B cell (primary cell): ENCODE measurements around the gene LCN15. TPM values are rescaled to one million over a fixed set of nuclear protein-coding genes. Genes with fewer than 3 reads are reported as not detected.

Experiments used
- ATAC-seq: fragments of 200-7000 bp; cut with Tn5 transposase; one replicate; pipeline ENCODE4 v1.10.0; 2021; ENCODE audit warnings: low read depth, mild to moderate bottlenecking, moderate number of reproducible peaks, moderate library complexity
- CTCF ChIA-PET: fragments of 350-600 bp; sonication (Branson Sonifier 250); formaldehyde crosslinking; loops from one replicate; lab custom pipeline; 2021; ENCODE audit warnings: antibody characterized with exemption, inconsistent platforms; lab: Charles Lee
- POLR2A ChIA-PET: fragments of 350-600 bp; sonication (Branson Sonifier 250); formaldehyde crosslinking; loops from one replicate; lab custom pipeline; 2021; ENCODE audit warnings: antibody characterized with exemption; lab: Charles Lee
- DNase-seq: peaks from one replicate; pipeline ENCODE4 v3.0.0; 2013
- H2AFZ ChIP-seq: 2 replicates; pipeline ENCODE4 v1.6.1; 2012; ENCODE audit warnings: mild to moderate bottlenecking, low read depth, low read length; ENCODE audit not compliant: insufficient read depth, poor library complexity, severe bottlenecking
- H3K27ac ChIP-seq, 2 donors: 1 replicate in 1 of 2; 2 replicates in 1 of 2; pipeline ENCODE4 v1.5.1; 2012 to 2013; ENCODE audit warnings: low read length in 2 of 2, mild to moderate bottlenecking in 2 of 2, moderate library complexity in 1 of 2
- H3K27me3 ChIP-seq, 4 experiments: fragments of 200-600 bp in 1 of 4; sonication (generic) in 1 of 4; replicated peaks in 1 of 4; 1 replicate in 2 of 4; 2 replicates in 2 of 4; pipeline versions ENCODE4 v1.6.1 to v1.7.0; 2013 to 2016; ENCODE audit warnings: low read length in 3 of 4, mild to moderate bottlenecking in 2 of 4, mixed read lengths in 1 of 4, moderate library complexity in 1 of 4; ENCODE audit not compliant: insufficient read depth in 4 of 4, control insufficient read depth in 3 of 4; ENCODE audit errors: control extremely low read depth in 1 of 4
- H3K36me3 ChIP-seq, 2 experiments: replicated peaks in 1 of 2; 1 replicate in 1 of 2; 2 replicates in 1 of 2; pipeline versions ENCODE4 v1.6.1 to v1.7.1; 2013; ENCODE audit warnings: low read length in 1 of 2; ENCODE audit not compliant: insufficient read depth in 2 of 2, control insufficient read depth in 1 of 2; ENCODE audit errors: control extremely low read depth in 1 of 2, extremely low read depth in 1 of 2
- H3K4me1 ChIP-seq, 2 donors: fragments of 200-600 bp in 1 of 2; sonication (generic) in 1 of 2; 1 replicate in 1 of 2; 2 replicates in 1 of 2; pipeline versions ENCODE4 v1.5.1 to v1.6.1; 2013 to 2017; ENCODE audit warnings: low read length in 2 of 2; ENCODE audit not compliant: control insufficient read depth in 2 of 2, insufficient read depth in 2 of 2
- H3K4me2 ChIP-seq: replicated peaks from 2 replicates; pipeline ENCODE3; 2012; ENCODE audit warnings: mild to moderate bottlenecking, low read depth, low read length; ENCODE audit not compliant: poor library complexity, severe bottlenecking
- H3K4me3 ChIP-seq, 5 experiments: fragments of 200-600 bp in 1 of 5; sonication (generic) in 1 of 5; 1 replicate in 3 of 5; 2 replicates in 2 of 5; pipeline versions ENCODE4 v1.5.1 to v1.7.0; 2011 to 2016; ENCODE audit warnings: low read length in 4 of 5, mild to moderate bottlenecking in 4 of 5, low read depth in 2 of 5, control low read depth in 1 of 5, moderate library complexity in 1 of 5; ENCODE audit not compliant: insufficient read depth in 1 of 5; ENCODE audit errors: control extremely low read depth in 1 of 5, extremely low read depth in 1 of 5
- H3K79me2 ChIP-seq: fragments of 200-600 bp; sonication (generic); one replicate; pipeline ENCODE4 v1.6.0; 2016; ENCODE audit warnings: low read length; ENCODE audit not compliant: control insufficient read depth, insufficient read depth
- H3K9ac ChIP-seq: fragments of 200-600 bp; sonication (generic); 2 replicates; pipeline ENCODE4 v1.6.1; 2017; ENCODE audit warnings: mild to moderate bottlenecking, low read length, moderate library complexity
- H3K9me3 ChIP-seq, 3 donors: one replicate each; pipeline versions ENCODE4 v1.6.1 to v1.7.1; 2013; ENCODE audit warnings: low read length in 2 of 3; ENCODE audit not compliant: control insufficient read depth in 2 of 3, insufficient read depth in 1 of 3; ENCODE audit errors: control extremely low read depth in 1 of 3
- H4K20me1 ChIP-seq: 2 replicates; pipeline ENCODE4 v1.6.0; 2012; ENCODE audit warnings: mild to moderate bottlenecking, low read length; ENCODE audit not compliant: insufficient read depth, control insufficient read depth, poor library complexity, severe bottlenecking
- H3K27ac Mint-ChIP-seq: one replicate; pipeline ENCODE4 v1.8.0; 2021; ENCODE audit warnings: mixed read lengths
- H3K27me3 Mint-ChIP-seq: one replicate; pipeline ENCODE4 v1.8.0; 2021; ENCODE audit warnings: mixed read lengths
- H3K4me1 Mint-ChIP-seq: one replicate; pipeline ENCODE4 v1.8.0; 2021; ENCODE audit warnings: mixed read lengths
- H3K4me3 Mint-ChIP-seq: one replicate; pipeline ENCODE4 v1.8.0; 2021; ENCODE audit warnings: mixed read lengths
- H3K9me3 Mint-ChIP-seq: one replicate; pipeline ENCODE4 v1.8.0; 2022; ENCODE audit warnings: mixed read lengths; ENCODE audit not compliant: insufficient read depth
- CTCF ChIP-seq: fragments of 200-600 bp; IDR thresholded peaks from one replicate; pipeline ENCODE4 v1.8.0; 2022; ENCODE audit warnings: antibody characterized with exemption, mild to moderate bottlenecking
- EZH2 ChIP-seq: IDR thresholded peaks from 2 replicates; pipeline ENCODE4 v1.6.1; 2012; ENCODE audit warnings: borderline replicate concordance, low read depth, mild to moderate bottlenecking, moderate library complexity, low read length; ENCODE audit not compliant: insufficient read depth, poor library complexity, severe bottlenecking
- whole genome bisulfite sequencing: methylation state at CpG from one replicate; pipeline ENCODE4 v1.1.5; 2013; ENCODE audit warnings: missing lambda C conversion rate; ENCODE audit not compliant: insufficient coverage; 5-methylcytosine and 5-hydroxymethylcytosine counted together
- intact Hi-C: fragments of 100-400 bp; cut with micrococcal nuclease; formaldehyde crosslinking; loops from one replicate; pipeline ENCODE4 v1.10.0; 2022
- polyA plus RNA-seq: library from polyadenylated mRNA; depleted of rRNA; stranded (reverse); fragments of >200 nt; gene quantifications from 2 replicates; pipeline ENCODE4 v1.2.3, GENCODE V29; 2012
- total RNA-seq, 2 donors: library from RNA; stranded (reverse); fragments of 120-200 nt in 1 of 2; gene quantifications; 1 replicate in 1 of 2; 2 replicates in 1 of 2; pipeline versions ENCODE4 v1.2.3 to v1.2.4, GENCODE V29; 2013 to 2022

The LCN15 gene
- total and polyA plus RNA-seq, 2 donors (not counting 1 experiment from before 2014, with no cell fraction given) = not detected

- ChIA-PET CTCF (interaction anchor here (0.9 to 3.9 kb wide), 7 partner anchors 13 to 255 kb away, joined by 3 to 46 read pairs (median 5); partner anchors contain the start of gene LCN8), POLR2A (interaction anchor here (0.6 to 3.4 kb wide), 8 partner anchors 9 to 59 kb away, joined by 3 to 53 read pairs (median 8); partner anchors contain the start of gene LCN8)
- Histone ChIP-seq H3K36me3 (peaks cover 0 to 19% of the 10 kb centered on the region in 2 experiments), H3K4me1 (peaks cover 22 to 41% of the 10 kb centered on the region in 2 donors), H3K4me3 (peak overlapping the region; percentile 31 to 97 (median 77)), H3K27me3 (no peaks in the 10 kb centered on the region), H3K27ac (peak overlapping the region; percentile 82 to 83), H3K79me2 (peaks cover 36% of the 10 kb centered on the region), H4K20me1 (peaks cover 32% of the 10 kb centered on the region), H3K9ac (peak overlapping the region; percentile 94), H2AFZ (peak overlapping the region; percentile 80), H3K9me3 (no peaks in the 10 kb centered on the region), H3K4me2 (peak overlapping the region; percentile 91)
- WGBS = 22% methylated on average over 32 of the region's 37 CpGs
- ATAC-seq (peak; percentile 28), DNase-seq (no peak)
- Mint-ChIP-seq H3K9me3 (no peaks in the 10 kb centered on the region), H3K4me1 (peaks cover 38% of the 10 kb centered on the region), H3K4me3 (peak overlapping the region; percentile 91), H3K27me3 (no peaks in the 10 kb centered on the region), H3K27ac (peak overlapping the region; percentile 94)
- TF ChIP-seq CTCF (no peak), EZH2 (no peak)
- intact Hi-C loops = loop anchor here (1.0 kb wide), 1 partner anchor 8 kb away; no protein-coding TSS in a partner anchor
These were observed 23.1 kb downstream of the LCN15 start for GRCh38 chr9:136740971-136741882.
